PFSK-1 (cell line): ENCODE data around the gene PTPRM.

ENCODE experiments used
- FOXP2 ChIP-seq: optimal IDR thresholded peaks from 2 replicates; pipeline ENCODE3; 2011; ENCODE audit warnings: borderline replicate concordance, control low read depth, inconsistent platforms; ENCODE audit not compliant: insufficient read depth; ENCODE audit errors: extremely low read length, extremely low read depth
- POLR2AphosphoS5 ChIP-seq: IDR thresholded peaks from 2 replicates; pipeline ENCODE4 v1.6.1; 2012; ENCODE audit warnings: low read depth, mild to moderate bottlenecking, control low read depth, low read length, moderate library complexity
- SIN3A ChIP-seq: IDR thresholded peaks from 2 replicates; pipeline ENCODE4 v1.6.1; 2012; ENCODE audit warnings: mild to moderate bottlenecking, low read length, moderate library complexity, borderline replicate concordance; ENCODE audit not compliant: insufficient read depth
- TAF1 ChIP-seq: IDR thresholded peaks from 2 replicates; pipeline ENCODE4 v1.6.1; 2012; ENCODE audit warnings: low read length, control low read depth, borderline replicate concordance; ENCODE audit not compliant: insufficient read depth
- TF ChIP-seq, protein P1 (sequence below), 2 experiments: IDR thresholded peaks; 2 replicates each; pipeline versions ENCODE4 v1.6.1 to v1.8.0; 2011 to 2012; ENCODE audit warnings: low read depth in 2 of 2, low read length in 2 of 2, control low read depth in 1 of 2, inconsistent platforms in 1 of 2, mild to moderate bottlenecking in 1 of 2, moderate library complexity in 1 of 2; ENCODE audit not compliant: insufficient read depth in 1 of 2

The PTPRM gene

DNA sequence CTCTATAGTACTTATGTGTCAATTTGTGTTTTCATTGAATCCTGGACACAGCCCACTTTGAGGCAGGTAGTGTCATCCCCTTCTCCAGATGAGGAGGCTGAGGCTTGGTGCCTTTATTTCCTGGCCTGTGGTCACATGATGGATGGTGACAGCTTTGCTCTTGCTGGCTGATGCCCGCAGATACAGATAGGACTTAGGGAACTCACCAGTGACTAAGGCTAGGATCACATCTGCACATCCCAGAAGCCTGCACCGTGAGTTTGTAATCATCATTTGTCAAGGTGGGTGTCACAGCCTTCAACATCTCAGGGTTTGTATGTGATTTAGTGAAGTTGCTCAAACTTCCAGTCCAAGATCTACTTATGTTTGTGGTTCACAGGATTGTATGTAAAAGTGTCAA lies 747.0 kb downstream of the PTPRM start:
- TF ChIP-seq TAF1: no peak
- TF ChIP-seq FOXP2: no peak
- TF ChIP-seq POLR2AphosphoS5: no peak
- TF ChIP-seq, protein P1, sequence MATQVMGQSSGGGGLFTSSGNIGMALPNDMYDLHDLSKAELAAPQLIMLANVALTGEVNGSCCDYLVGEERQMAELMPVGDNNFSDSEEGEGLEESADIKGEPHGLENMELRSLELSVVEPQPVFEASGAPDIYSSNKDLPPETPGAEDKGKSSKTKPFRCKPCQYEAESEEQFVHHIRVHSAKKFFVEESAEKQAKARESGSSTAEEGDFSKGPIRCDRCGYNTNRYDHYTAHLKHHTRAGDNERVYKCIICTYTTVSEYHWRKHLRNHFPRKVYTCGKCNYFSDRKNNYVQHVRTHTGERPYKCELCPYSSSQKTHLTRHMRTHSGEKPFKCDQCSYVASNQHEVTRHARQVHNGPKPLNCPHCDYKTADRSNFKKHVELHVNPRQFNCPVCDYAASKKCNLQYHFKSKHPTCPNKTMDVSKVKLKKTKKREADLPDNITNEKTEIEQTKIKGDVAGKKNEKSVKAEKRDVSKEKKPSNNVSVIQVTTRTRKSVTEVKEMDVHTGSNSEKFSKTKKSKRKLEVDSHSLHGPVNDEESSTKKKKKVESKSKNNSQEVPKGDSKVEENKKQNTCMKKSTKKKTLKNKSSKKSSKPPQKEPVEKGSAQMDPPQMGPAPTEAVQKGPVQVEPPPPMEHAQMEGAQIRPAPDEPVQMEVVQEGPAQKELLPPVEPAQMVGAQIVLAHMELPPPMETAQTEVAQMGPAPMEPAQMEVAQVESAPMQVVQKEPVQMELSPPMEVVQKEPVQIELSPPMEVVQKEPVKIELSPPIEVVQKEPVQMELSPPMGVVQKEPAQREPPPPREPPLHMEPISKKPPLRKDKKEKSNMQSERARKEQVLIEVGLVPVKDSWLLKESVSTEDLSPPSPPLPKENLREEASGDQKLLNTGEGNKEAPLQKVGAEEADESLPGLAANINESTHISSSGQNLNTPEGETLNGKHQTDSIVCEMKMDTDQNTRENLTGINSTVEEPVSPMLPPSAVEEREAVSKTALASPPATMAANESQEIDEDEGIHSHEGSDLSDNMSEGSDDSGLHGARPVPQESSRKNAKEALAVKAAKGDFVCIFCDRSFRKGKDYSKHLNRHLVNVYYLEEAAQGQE (IDR thresholded peaks at IDR 0.05; ENCODE audit: insufficient read depth in 1 of 2, low read depth in 2 of 2, low read length in 2 of 2): no peak
- no peak for TF ChIP-seq SIN3A

DNA sequence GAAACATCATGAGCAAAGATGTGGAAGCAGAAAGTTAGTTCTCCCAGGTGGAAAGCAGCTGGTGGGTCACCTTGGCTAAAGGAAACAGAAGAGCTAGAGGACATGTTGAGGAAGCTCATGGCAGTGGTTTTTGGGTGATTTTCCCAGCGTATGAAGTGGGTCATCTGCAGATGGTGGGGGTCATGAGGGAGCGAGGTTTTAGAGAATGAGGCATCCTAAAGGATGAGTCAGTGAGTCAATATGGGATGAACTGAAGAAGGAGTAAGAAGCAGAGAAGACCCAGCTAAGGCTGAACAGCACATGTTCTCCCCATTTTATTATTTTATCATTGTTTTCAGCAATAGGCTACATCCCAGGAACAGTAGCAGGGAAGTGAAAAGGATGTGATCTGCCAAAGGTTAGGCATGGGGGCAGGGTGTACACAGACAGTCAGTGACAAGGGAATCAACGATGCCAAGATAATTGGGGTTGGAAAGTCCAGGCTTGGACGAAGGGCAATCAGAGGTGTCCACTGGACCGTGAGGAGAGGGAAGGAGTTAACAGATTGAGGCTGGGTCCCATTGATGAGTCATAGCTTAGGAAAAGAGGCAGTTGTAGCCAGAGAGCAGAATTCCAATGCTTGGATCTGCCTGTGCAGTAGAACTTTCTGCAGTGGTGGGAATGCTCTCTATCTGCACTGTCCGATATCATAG lies 752.8 kb downstream of the PTPRM start:
- TF ChIP-seq FOXP2: no peak
- TF ChIP-seq, protein P1 (IDR thresholded peaks at IDR 0.05; ENCODE audit: insufficient read depth in 1 of 2, low read depth in 2 of 2, low read length in 2 of 2): no peak
- no peak for TF ChIP-seq POLR2AphosphoS5
- no peak for TF ChIP-seq SIN3A
- TF ChIP-seq TAF1: no peak

DNA sequence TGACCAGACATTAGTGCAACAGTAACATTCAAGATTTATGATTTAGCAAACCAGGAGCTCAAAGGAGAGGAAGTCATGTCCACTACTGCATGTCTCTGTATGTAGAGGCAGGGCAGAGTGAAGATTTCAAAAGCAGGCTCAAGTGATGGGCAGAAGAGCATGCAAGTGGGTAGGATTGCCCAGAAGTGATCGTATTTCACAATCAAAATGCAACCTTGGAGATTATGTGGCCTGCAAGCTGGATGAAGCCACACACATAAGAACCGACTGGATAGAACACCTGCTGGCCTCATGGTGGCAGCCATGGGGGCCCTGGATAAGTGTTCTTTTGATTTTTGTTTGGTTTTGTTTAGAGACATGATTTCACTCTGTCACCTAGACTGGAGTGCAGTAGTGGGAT lies 755.4 kb downstream of the PTPRM start:
- TF ChIP-seq, protein P1 (IDR thresholded peaks at IDR 0.05; ENCODE audit: insufficient read depth in 1 of 2, low read depth in 2 of 2, low read length in 2 of 2): no peak
- TF ChIP-seq SIN3A: no peak
- no peak for TF ChIP-seq FOXP2
- no peak for TF ChIP-seq POLR2AphosphoS5
- no peak for TF ChIP-seq TAF1

DNA sequence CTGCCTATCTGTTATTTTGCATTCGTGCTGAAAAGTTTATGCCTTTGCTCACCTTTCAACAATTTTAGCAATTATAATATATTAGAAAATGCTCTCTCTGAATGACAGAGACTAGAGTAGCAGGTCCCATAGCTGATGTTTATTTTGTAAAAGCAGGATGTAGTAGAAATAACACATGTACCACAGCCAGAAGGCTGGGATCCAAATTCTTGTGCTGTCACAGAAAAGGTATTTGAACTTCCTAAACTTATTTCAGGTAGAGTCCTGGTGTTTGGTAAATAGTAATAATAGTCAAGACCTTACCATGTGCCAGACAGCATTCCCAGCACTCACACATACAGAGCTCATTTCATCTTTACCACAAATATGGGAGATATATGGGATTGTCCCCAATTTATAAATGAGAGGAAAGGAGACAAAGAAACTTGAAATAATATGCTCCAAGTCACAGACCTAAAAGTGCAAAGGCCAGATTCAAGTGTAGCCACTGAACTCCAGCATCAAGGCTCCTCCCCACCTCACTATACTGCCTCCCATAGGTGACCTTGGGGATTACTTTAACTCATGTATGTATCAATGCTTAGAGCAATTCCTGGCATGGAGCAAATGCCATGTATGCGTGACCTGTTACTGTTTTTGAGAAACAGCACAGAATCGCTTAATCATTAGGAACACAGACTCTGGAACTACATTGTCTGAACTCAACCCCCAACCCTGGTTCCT lies 757.4 kb downstream of the PTPRM start:
- TF ChIP-seq FOXP2 (no peak), TAF1 (no peak), POLR2AphosphoS5 (no peak), SIN3A (no peak)
- TF ChIP-seq, protein P1 (IDR thresholded peaks at IDR 0.05; ENCODE audit: insufficient read depth in 1 of 2, low read depth in 2 of 2, low read length in 2 of 2): no peak
